ENCODE measurements around the gene FAR2. TPM values are rescaled to one million over a fixed set of nuclear protein-coding genes. Genes with fewer than 3 reads are reported as not detected.
"Not testable (repeated sequence)": the region's sequence is repeated elsewhere in the genome, so short reads cannot be mapped to it uniquely, and the experiment has no call there.

The FAR2 gene
- total RNA-seq, 1 donor from 2014 or later: 9.0 TPM

GRCh38 chr12:29282031-29282816 lies 133.1 kb downstream of the FAR2 start:
- Histone ChIP-seq H3K27me3 (ENCODE audit: control insufficient read depth, insufficient read depth, low read length) (no peaks in the 10 kb centered on the region), H3K36me3 (ENCODE audit: control insufficient read depth, insufficient read depth, low read length) (no peaks in the 10 kb centered on the region), H3K4me3 (ENCODE audit: low read depth, low read length) (no peak overlapping the region)
- TF ChIP-seq CTCF (IDR thresholded peaks at IDR 0.05; ENCODE audit: insufficient read depth, low read length, poor library complexity, severe bottlenecking): no peak
- DNase-seq (ENCODE audit: low read depth): no peak

GRCh38 chr12:29283969-29284700 lies 135.1 kb downstream of the FAR2 start:
- no peak for TF ChIP-seq CTCF (IDR thresholded peaks at IDR 0.05; ENCODE audit: insufficient read depth, low read length, poor library complexity, severe bottlenecking)
- no peak for DNase-seq (ENCODE audit: low read depth)
- Histone ChIP-seq H3K36me3 (ENCODE audit: control insufficient read depth, insufficient read depth, low read length) (no peaks in the 10 kb centered on the region), H3K27me3 (ENCODE audit: control insufficient read depth, insufficient read depth, low read length) (no peaks in the 10 kb centered on the region), H3K4me3 (ENCODE audit: low read depth, low read length) (no peak overlapping the region)

GRCh38 chr12:29286081-29286790 lies 137.2 kb downstream of the FAR2 start:
- H3K4me3 ChIP-seq (ENCODE audit: low read depth, low read length): no peak overlapping the region
- no peak for DNase-seq (ENCODE audit: low read depth)
- TF ChIP-seq CTCF (IDR thresholded peaks at IDR 0.05; ENCODE audit: insufficient read depth, low read length, poor library complexity, severe bottlenecking): no peak
- H3K36me3 ChIP-seq (ENCODE audit: control insufficient read depth, insufficient read depth, low read length): no peaks in the 10 kb centered on the region
- no peaks in the 10 kb centered on the region for H3K27me3 ChIP-seq (ENCODE audit: control insufficient read depth, insufficient read depth, low read length)

GRCh38 chr12:29287622-29288021 lies 138.5 kb downstream of the FAR2 start:
- Histone ChIP-seq H3K36me3 (ENCODE audit: control insufficient read depth, insufficient read depth, low read length) (no peaks in the 10 kb centered on the region), H3K27me3 (ENCODE audit: control insufficient read depth, insufficient read depth, low read length) (no peaks in the 10 kb centered on the region), H3K4me3 (ENCODE audit: low read depth, low read length) (no peak overlapping the region)
- no peak for TF ChIP-seq CTCF (IDR thresholded peaks at IDR 0.05; ENCODE audit: insufficient read depth, low read length, poor library complexity, severe bottlenecking)
- no peak for DNase-seq (ENCODE audit: low read depth)

GRCh38 chr12:29288031-29288430 lies 139.0 kb downstream of the FAR2 start:
- Histone ChIP-seq H3K36me3 (ENCODE audit: control insufficient read depth, insufficient read depth, low read length) (no peaks in the 10 kb centered on the region), H3K4me3 (ENCODE audit: low read depth, low read length) (no peak overlapping the region), H3K27me3 (ENCODE audit: control insufficient read depth, insufficient read depth, low read length) (no peaks in the 10 kb centered on the region)
- no peak for DNase-seq (ENCODE audit: low read depth)
- TF ChIP-seq CTCF (IDR thresholded peaks at IDR 0.05; ENCODE audit: insufficient read depth, low read length, poor library complexity, severe bottlenecking): no peak

GRCh38 chr12:29290475-29290874 lies 141.4 kb downstream of the FAR2 start:
- not testable (repeated sequence) for DNase-seq (ENCODE audit: low read depth); H3K36me3 ChIP-seq (ENCODE audit: control insufficient read depth, insufficient read depth, low read length); H3K4me3 ChIP-seq (ENCODE audit: low read depth, low read length); H3K27me3 ChIP-seq (ENCODE audit: control insufficient read depth, insufficient read depth, low read length)

Measured in kidney epithelial cell (primary cell).